DOHH2 (cell line): ENCODE measurements around the gene MGLL.

ENCODE experiments used
- EZH2phosphoT487 ChIP-seq: fragments of 200-600 bp; sonication (generic); IDR thresholded peaks from 2 replicates; pipeline ENCODE4 v1.6.1; 2017; ENCODE audit warnings: borderline replicate concordance, mild to moderate bottlenecking, antibody characterized with exemption, low read length, moderate library complexity, mixed read lengths
- TF ChIP-seq, protein P1 (sequence below): fragments of 200-600 bp; sonication (generic); IDR thresholded peaks from one replicate; pipeline ENCODE4 v1.5.1; 2014; ENCODE audit warnings: antibody characterized with exemption, mild to moderate bottlenecking, low read depth, low read length; ENCODE audit not compliant: poor library complexity, severe bottlenecking

DNA sequence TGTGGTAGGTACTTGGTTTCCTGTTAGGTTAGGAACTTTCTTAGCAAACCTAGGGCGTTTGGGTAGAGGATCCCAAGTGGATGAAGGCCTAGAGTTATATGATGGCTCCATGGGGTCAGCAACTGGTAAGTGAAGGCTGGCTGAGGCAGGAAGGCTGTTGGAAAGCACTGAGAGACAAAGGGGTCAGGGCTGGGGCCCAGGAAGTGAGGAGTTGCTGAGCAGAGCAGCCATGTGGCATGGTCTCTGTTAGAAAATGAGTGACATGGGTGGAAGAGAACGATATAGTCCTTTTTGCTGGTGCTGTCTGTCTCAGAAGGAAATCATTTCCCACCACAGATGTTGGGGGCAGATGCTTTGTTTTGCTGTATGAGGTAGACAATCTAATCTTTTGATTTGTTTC lies 34.5 kb upstream of the MGLL start:
- TF ChIP-seq, protein P1, sequence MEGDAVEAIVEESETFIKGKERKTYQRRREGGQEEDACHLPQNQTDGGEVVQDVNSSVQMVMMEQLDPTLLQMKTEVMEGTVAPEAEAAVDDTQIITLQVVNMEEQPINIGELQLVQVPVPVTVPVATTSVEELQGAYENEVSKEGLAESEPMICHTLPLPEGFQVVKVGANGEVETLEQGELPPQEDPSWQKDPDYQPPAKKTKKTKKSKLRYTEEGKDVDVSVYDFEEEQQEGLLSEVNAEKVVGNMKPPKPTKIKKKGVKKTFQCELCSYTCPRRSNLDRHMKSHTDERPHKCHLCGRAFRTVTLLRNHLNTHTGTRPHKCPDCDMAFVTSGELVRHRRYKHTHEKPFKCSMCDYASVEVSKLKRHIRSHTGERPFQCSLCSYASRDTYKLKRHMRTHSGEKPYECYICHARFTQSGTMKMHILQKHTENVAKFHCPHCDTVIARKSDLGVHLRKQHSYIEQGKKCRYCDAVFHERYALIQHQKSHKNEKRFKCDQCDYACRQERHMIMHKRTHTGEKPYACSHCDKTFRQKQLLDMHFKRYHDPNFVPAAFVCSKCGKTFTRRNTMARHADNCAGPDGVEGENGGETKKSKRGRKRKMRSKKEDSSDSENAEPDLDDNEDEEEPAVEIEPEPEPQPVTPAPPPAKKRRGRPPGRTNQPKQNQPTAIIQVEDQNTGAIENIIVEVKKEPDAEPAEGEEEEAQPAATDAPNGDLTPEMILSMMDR: no peak
- no peak for TF ChIP-seq EZH2phosphoT487
